HepG2 (cell line): ENCODE measurements around the gene ACE. TPM values are rescaled to one million over a fixed set of nuclear protein-coding genes. Genes with fewer than 3 reads are reported as not detected.
A peak's percentile ranks its signal among the peaks of the same experiment; 100 is the strongest.

Experiments
- ATAC-seq: fragments of 200-7000 bp; cut with Tn5 transposase; 3 replicates; pipeline ENCODE4 v1.9.1; 2020; ENCODE audit warnings: mild to moderate bottlenecking, moderate library complexity
- BruUV-seq: library from RNA; stranded (reverse); fragments of 400-500 nt; replicated peaks from 2 replicates; lab custom pipeline; 2021; lab: Mats Ljungman, UMichigan
- CTCF ChIA-PET: fragments of 300-600 bp; formaldehyde crosslinking; extraction: SDS; loops from one replicate; lab custom pipeline; 2021; ENCODE audit warnings: low total read pairs, inconsistent platforms, low intra/inter-chr PET ratio; lab: Yijun Ruan, JAX
- POLR2A ChIA-PET: fragments of 350-600 bp; sonication (Branson Sonifier 250); formaldehyde crosslinking; loops from one replicate; lab custom pipeline; 2020; ENCODE audit warnings: antibody characterized with exemption, inconsistent platforms; lab: Yijun Ruan, JAX
- DNase-seq: peaks from one replicate; pipeline ENCODE4 v3.0.0-alpha.2; 2015; ENCODE audit warnings: low spot score
- FAIRE-seq: peaks from 3 replicates; lab custom pipeline; 2011; peaks lifted over from hg19 to GRCh38; lab: Jason Lieb, UNC
- H2AFZ ChIP-seq: one replicate; pipeline ENCODE4 v1.6.1; 2011; ENCODE audit warnings: low read length, inconsistent platforms
- H3K27ac ChIP-seq: fragments of 300-600 bp; 3 replicates; pipeline ENCODE4 v1.8.0; 2011; ENCODE audit warnings: mixed run types, mild to moderate bottlenecking, mixed read lengths, low read length, inconsistent platforms; ENCODE audit not compliant: insufficient read depth; ENCODE audit errors: extremely low read length
- H3K27me3 ChIP-seq, 2 experiments: fragments of 200-600 bp in 1 of 2; 2 replicates in 1 of 2; 3 replicates in 1 of 2; pipeline versions ENCODE4 v1.6.0 to v1.8.0; 2011; ENCODE audit warnings: low read length in 2 of 2, mild to moderate bottlenecking in 2 of 2, moderate library complexity in 2 of 2, inconsistent platforms in 1 of 2; ENCODE audit not compliant: insufficient read depth in 2 of 2, control insufficient read depth in 1 of 2
- H3K36me3 ChIP-seq, 2 experiments: fragments of 200-600 bp in 1 of 2; replicated peaks in 1 of 2; 2 replicates in 1 of 2; 3 replicates in 1 of 2; pipeline versions ENCODE4 v1.5.1 to v1.8.0; 2011; ENCODE audit warnings: low read length in 2 of 2, inconsistent platforms in 1 of 2; ENCODE audit not compliant: insufficient read depth in 2 of 2, control insufficient read depth in 1 of 2
- H3K4me1 ChIP-seq: 2 replicates; pipeline ENCODE4 v1.5.1; 2012; ENCODE audit warnings: low read length, inconsistent platforms; ENCODE audit not compliant: insufficient read depth
- H3K4me2 ChIP-seq: 2 replicates; pipeline ENCODE4 v1.6.0; 2011; ENCODE audit warnings: low read depth, low read length, inconsistent platforms
- H3K4me3 ChIP-seq, 3 experiments: fragments of 200-600 bp in 1 of 3; sonication (generic), shearing (Covaris generic) in 1 of 3; replicated peaks in 1 of 3; 2 replicates each; pipeline ENCODE4 v1.5.1; 2011 to 2016; ENCODE audit warnings: low read length in 3 of 3, inconsistent platforms in 2 of 3, low read depth in 2 of 3, mild to moderate bottlenecking in 2 of 3, control low read depth in 1 of 3, mixed read lengths in 1 of 3; ENCODE audit not compliant: insufficient read depth in 1 of 3
- H3K79me2 ChIP-seq: one replicate; pipeline ENCODE4 v1.6.1; 2011; ENCODE audit warnings: low read length, inconsistent platforms; ENCODE audit not compliant: insufficient read depth
- H3K9ac ChIP-seq: 2 replicates; pipeline ENCODE4 v1.6.0; 2011; ENCODE audit warnings: mild to moderate bottlenecking, low read depth, low read length, inconsistent platforms; ENCODE audit not compliant: insufficient read depth
- H3K9me3 ChIP-seq: 2 replicates; pipeline ENCODE4 v1.5.1; 2012; ENCODE audit warnings: mild to moderate bottlenecking, low read length
- H4K20me1 ChIP-seq: 2 replicates; pipeline ENCODE4 v1.6.0; 2011; ENCODE audit warnings: inconsistent platforms, mild to moderate bottlenecking, low read length, moderate library complexity; ENCODE audit not compliant: insufficient read depth
- ARHGAP35 ChIP-seq: sonication (generic); formaldehyde crosslinking; IDR thresholded peaks from 2 replicates; pipeline ENCODE4 v1.9.0; 2022; ENCODE audit warnings: mild to moderate bottlenecking, inconsistent platforms, moderate library complexity, missing genetic modification reagents, borderline replicate concordance
- ATF7-NPFF ChIP-seq: sonication (generic); formaldehyde crosslinking; IDR thresholded peaks from 2 replicates; pipeline ENCODE4 v1.8.1; 2023; ENCODE audit warnings: mild to moderate bottlenecking, low read depth, missing genetic modification reagents, moderate library complexity
- HIVEP1 ChIP-seq: sonication (generic); formaldehyde crosslinking; IDR thresholded peaks from 2 replicates; pipeline ENCODE4 v1.4.0; 2020; ENCODE audit warnings: mild to moderate bottlenecking, missing genetic modification reagents
- TBL1XR1 ChIP-seq: fragments of 150-350 bp; IDR thresholded peaks from 2 replicates; pipeline ENCODE4 v1.6.1; 2014; ENCODE audit warnings: borderline replicate concordance, low read length; ENCODE audit not compliant: partially characterized antibody
- ZBTB21 ChIP-seq: sonication (generic); formaldehyde crosslinking; IDR thresholded peaks from 2 replicates; pipeline ENCODE4 v1.4.0; 2020; ENCODE audit warnings: missing genetic modification reagents
- ZBTB7A ChIP-seq: sonication (generic); formaldehyde crosslinking; IDR thresholded peaks from 2 replicates; pipeline ENCODE4 v1.8.0; 2022; ENCODE audit warnings: mild to moderate bottlenecking, missing genetic modification reagents
- ZFP36L1 ChIP-seq: sonication (generic); formaldehyde crosslinking; IDR thresholded peaks from 2 replicates; pipeline ENCODE4 v1.8.0; 2022; ENCODE audit warnings: mild to moderate bottlenecking, missing genetic modification reagents, moderate library complexity
- ZNF333 ChIP-seq: sonication (generic); formaldehyde crosslinking; IDR thresholded peaks from 2 replicates; pipeline ENCODE4 v1.4.0; 2020; ENCODE audit warnings: mild to moderate bottlenecking, missing genetic modification reagents, borderline replicate concordance
- ZNF468 ChIP-seq: sonication (generic); formaldehyde crosslinking; IDR thresholded peaks from 2 replicates; pipeline ENCODE4 v1.8.0; 2022; ENCODE audit warnings: mild to moderate bottlenecking, moderate library complexity, missing genetic modification reagents
- ZNF552 ChIP-seq: sonication (generic); formaldehyde crosslinking; IDR thresholded peaks from 2 replicates; pipeline ENCODE4 v1.9.0; 2022; ENCODE audit warnings: missing genetic modification reagents, mild to moderate bottlenecking, borderline replicate concordance
- ZNF781 ChIP-seq: sonication (generic); formaldehyde crosslinking; IDR thresholded peaks from 2 replicates; pipeline ENCODE4 v1.5.1; 2020; ENCODE audit warnings: borderline replicate concordance, mild to moderate bottlenecking, missing genetic modification reagents; ENCODE audit errors: not compliant biosample characterization
- ZSCAN25 ChIP-seq: sonication (generic); formaldehyde crosslinking; IDR thresholded peaks from 2 replicates; pipeline ENCODE4 v1.8.0; 2022; ENCODE audit warnings: mild to moderate bottlenecking, missing genetic modification reagents
- WGBS: methylation state at CpG from one replicate; pipeline ENCODE4 v1.1.6; 2017; ENCODE audit warnings: low lambda C conversion rate; 5-methylcytosine and 5-hydroxymethylcytosine counted together
- in situ Hi-C: cut with HindIII; loops from 2 replicates; pipeline ENCODE4 v1.10.0; 2017; ENCODE audit warnings: low pct_unique_long_range_greater_than_20kb; ENCODE audit not compliant: extremely low pct_ligation_motif_present
- intact Hi-C: fragments of 100-400 bp; cut with micrococcal nuclease; formaldehyde crosslinking; loops from one replicate; pipeline ENCODE4 v1.10.0; 2022; ENCODE audit not compliant: unreplicated experiment
- polyA plus RNA-seq, 8 experiments: library from polyadenylated mRNA; depleted of rRNA in 3 of 8; stranded (reverse) in 7 of 8; unstranded in 1 of 8; fragments of >200 nt; fragmentation: Illumina TruSeq in 4 of 8; extraction: Trizol in 4 of 8; gene quantifications; 2 replicates each; pipeline versions ENCODE4 v1.2.1 to v1.2.3, GENCODE V29; 2011 to 2016; ENCODE audit warnings: low read depth in 4 of 8, missing spikeins in 1 of 8, mixed read lengths in 1 of 8; ENCODE audit not compliant: insufficient read depth in 1 of 8
- total RNA-seq, 5 experiments: library from RNA; depleted of rRNA; stranded (reverse); fragments of >200 nt; fragmentation: Illumina TruSeq; extraction: Trizol; gene quantifications; 2 replicates each; pipeline ENCODE4 v1.2.3, GENCODE V29; 2016; ENCODE audit warnings: low read depth in 1 of 5
- TF ChIP-seq, protein P1 (sequence below), 2 experiments: sonication (generic) in 1 of 2; formaldehyde crosslinking in 1 of 2; IDR thresholded peaks; 2 replicates each; pipeline versions ENCODE4 v1.4.0 to v1.6.1; 2016 to 2020; ENCODE audit warnings: borderline replicate concordance in 1 of 2, low read depth in 1 of 2, mild to moderate bottlenecking in 1 of 2, missing genetic modification reagents in 1 of 2
- TF ChIP-seq, protein P2 (sequence below): sonication (generic); formaldehyde crosslinking; IDR thresholded peaks from 2 replicates; pipeline ENCODE4 v1.5.1; 2020; ENCODE audit warnings: mild to moderate bottlenecking, missing genetic modification reagents, moderate library complexity

The ACE gene
- total and polyA plus RNA-seq, 2 of the 13 experiments (the other 11 are each of a cell fraction or from before 2014, with no cell fraction given), result 0.08 to 0.13 TPM

DNA sequence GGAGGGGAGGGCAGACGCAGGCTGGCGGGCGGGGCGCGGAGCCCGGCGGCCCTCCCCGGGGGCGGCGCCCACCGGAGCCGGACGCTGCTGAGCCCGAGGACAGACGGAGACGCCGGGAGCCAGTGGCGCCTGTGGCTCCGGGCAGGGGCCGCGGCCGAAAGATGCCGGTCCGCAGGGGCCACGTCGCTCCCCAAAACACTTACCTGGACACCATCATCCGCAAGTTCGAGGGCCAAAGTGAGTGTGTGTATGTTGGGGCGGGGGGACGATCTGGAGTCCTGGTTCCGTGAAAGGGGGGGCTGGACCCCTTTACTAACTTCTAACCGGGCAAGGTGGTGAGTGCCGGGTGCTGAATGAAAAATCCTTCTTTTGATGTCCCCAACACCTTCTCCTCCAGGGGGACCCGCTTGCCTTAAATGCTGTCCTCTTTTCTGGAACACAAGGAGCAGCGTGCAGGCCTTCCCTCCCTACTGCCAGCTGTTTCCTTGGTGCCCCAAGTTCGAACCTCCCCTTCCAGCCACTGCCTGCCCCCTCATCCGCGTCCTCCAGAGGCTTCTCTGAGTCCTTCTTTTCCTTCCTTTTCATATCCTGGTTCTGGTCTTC, 46.5 kb downstream of the ACE start, which contains the start of gene KCNH6:
Gene KCNH6, plus strand, starts transcription at position 106 of the 603 bp plus-strand sequence. Its CDS starts 56 bp downstream, at position 162.
- peak; percentile 4 for ATAC-seq
- Histone ChIP-seq H3K9ac (no peak within 1 kb of the TSS), H3K4me1 (peaks cover 49% of the 10 kb centered on the region), H2AFZ (no peak within 1 kb of the TSS), H3K36me3 (no peaks in the 10 kb centered on the region), H3K27ac (no peak within 1 kb of the TSS), H3K9me3 (no peaks in the 10 kb centered on the region), H4K20me1 (no peaks in the 10 kb centered on the region; the same call in 1 of the 2 replicates), H3K4me3 (peak within 1 kb of the TSS in 1 of 3 experiments; percentile 26; a peak in 1 of 6 replicates), H3K79me2 (no peaks in the 10 kb centered on the region), H3K4me2 (peak within 1 kb of the TSS; percentile 44), H3K27me3 (peaks cover 5 to 67% of the 10 kb centered on the region in 2 experiments)
- DNase-seq, result no peak
- in situ Hi-C loops, result no loop called here
- FAIRE-seq, result no peak
- BruUV-seq, result no TSS peak
- WGBS, result 22% methylated on average over 21 of the region's 38 CpGs
- CTCF ChIA-PET, result no interaction called here
- intact Hi-C loops, result loop anchor here (5.0 kb wide), 1 partner anchor 54 kb away; no protein-coding TSS in a partner anchor
- POLR2A ChIA-PET, result interaction anchor here (0.8 to 1.7 kb wide), 3 partner anchors 8 to 78 kb away, joined by 3 to 5 read pairs (median 4); partner anchors contain the start of gene DCAF7
- TF ChIP-seq, protein P1, sequence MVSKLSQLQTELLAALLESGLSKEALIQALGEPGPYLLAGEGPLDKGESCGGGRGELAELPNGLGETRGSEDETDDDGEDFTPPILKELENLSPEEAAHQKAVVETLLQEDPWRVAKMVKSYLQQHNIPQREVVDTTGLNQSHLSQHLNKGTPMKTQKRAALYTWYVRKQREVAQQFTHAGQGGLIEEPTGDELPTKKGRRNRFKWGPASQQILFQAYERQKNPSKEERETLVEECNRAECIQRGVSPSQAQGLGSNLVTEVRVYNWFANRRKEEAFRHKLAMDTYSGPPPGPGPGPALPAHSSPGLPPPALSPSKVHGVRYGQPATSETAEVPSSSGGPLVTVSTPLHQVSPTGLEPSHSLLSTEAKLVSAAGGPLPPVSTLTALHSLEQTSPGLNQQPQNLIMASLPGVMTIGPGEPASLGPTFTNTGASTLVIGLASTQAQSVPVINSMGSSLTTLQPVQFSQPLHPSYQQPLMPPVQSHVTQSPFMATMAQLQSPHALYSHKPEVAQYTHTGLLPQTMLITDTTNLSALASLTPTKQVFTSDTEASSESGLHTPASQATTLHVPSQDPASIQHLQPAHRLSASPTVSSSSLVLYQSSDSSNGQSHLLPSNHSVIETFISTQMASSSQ (IDR thresholded peaks at IDR 0.05; ENCODE audit: low read depth), result no peak
- TF ChIP-seq, protein P1 (CRISPR knock-in tag; IDR thresholded peaks at IDR 0.05; ENCODE audit: borderline replicate concordance), result 0 out of 2 replicates have a peak, but pooled peaks have one; percentile 1
- TF ChIP-seq ZBTB7A, result no peak
- TF ChIP-seq ATF7-NPFF (CRISPR knock-in tag), result no peak
- TF ChIP-seq ZNF468 (CRISPR knock-in tag), result 0 out of 2 replicates have a peak, but pooled peaks have one; percentile 9
- TF ChIP-seq ZNF781 (CRISPR knock-in tag), result no peak
- TF ChIP-seq ZNF333 (CRISPR knock-in tag), result no peak
- TF ChIP-seq, protein P2, sequence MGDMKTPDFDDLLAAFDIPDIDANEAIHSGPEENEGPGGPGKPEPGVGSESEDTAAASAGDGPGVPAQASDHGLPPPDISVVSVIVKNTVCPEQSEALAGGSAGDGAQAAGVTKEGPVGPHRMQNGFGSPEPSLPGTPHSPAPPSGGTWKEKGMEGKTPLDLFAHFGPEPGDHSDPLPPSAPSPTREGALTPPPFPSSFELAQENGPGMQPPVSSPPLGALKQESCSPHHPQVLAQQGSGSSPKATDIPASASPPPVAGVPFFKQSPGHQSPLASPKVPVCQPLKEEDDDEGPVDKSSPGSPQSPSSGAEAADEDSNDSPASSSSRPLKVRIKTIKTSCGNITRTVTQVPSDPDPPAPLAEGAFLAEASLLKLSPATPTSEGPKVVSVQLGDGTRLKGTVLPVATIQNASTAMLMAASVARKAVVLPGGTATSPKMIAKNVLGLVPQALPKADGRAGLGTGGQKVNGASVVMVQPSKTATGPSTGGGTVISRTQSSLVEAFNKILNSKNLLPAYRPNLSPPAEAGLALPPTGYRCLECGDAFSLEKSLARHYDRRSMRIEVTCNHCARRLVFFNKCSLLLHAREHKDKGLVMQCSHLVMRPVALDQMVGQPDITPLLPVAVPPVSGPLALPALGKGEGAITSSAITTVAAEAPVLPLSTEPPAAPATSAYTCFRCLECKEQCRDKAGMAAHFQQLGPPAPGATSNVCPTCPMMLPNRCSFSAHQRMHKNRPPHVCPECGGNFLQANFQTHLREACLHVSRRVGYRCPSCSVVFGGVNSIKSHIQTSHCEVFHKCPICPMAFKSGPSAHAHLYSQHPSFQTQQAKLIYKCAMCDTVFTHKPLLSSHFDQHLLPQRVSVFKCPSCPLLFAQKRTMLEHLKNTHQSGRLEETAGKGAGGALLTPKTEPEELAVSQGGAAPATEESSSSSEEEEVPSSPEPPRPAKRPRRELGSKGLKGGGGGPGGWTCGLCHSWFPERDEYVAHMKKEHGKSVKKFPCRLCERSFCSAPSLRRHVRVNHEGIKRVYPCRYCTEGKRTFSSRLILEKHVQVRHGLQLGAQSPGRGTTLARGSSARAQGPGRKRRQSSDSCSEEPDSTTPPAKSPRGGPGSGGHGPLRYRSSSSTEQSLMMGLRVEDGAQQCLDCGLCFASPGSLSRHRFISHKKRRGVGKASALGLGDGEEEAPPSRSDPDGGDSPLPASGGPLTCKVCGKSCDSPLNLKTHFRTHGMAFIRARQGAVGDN (CRISPR knock-in tag), result no peak; the same call in 1 of the 2 replicates
- TF ChIP-seq ZNF552, result no peak
- 0 out of 2 replicates have a peak, but pooled peaks have one; percentile 8 for TF ChIP-seq ARHGAP35 (CRISPR knock-in tag)
- 0 out of 2 replicates have a peak, but pooled peaks have one; percentile 4 for TF ChIP-seq ZFP36L1 (CRISPR knock-in tag)
- TF ChIP-seq HIVEP1 (CRISPR knock-in tag), result 0 out of 2 replicates have a peak, but pooled peaks have one; percentile 1
- no peak for TF ChIP-seq ZBTB21 (CRISPR knock-in tag)
- peak; percentile 95 for TF ChIP-seq ZSCAN25 (CRISPR knock-in tag)
- no peak for TF ChIP-seq TBL1XR1
